Prostate gland (tissue), 2 donors: ENCODE data around the gene C20orf144.

Source experiments
- POLR2A ChIP-seq: fragments of 450-650 bp; IDR thresholded peaks from one replicate; pipeline ENCODE4 v1.6.1; 2016; ENCODE audit warnings: antibody characterized with exemption, mild to moderate bottlenecking
- TF ChIP-seq, protein P1 (sequence below), 4 experiments: fragments of 200-600 bp in 2 of 4; fragments of 450-650 bp in 2 of 4; sonication (generic) in 2 of 4; IDR thresholded peaks; 1 replicate in 3 of 4; 2 replicates in 1 of 4; pipeline ENCODE4 v1.5.1; 2016 to 2019; ENCODE audit warnings: antibody characterized with exemption in 4 of 4, mild to moderate bottlenecking in 2 of 4, moderate library complexity in 2 of 4

DNA sequence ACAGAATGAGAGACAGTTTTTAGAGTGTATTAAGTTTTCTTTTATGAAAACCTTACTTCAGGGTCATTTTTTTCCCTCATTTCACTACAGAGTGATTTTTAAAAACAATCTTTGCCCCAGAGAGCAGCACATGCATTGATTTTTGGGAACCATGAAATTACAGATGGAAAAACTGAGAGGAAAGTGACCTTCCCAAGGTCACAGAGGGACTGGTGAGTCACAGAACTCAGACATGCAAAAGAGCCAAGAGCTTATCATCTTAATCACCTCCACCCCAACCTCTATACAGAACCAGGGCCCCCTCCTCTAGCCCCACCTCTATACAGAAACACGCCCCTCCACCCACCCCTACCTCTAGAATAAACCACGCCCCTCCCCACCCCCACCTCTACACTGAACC lies 47.3 kb downstream of the C20orf144 start:
- TF ChIP-seq, protein P1, sequence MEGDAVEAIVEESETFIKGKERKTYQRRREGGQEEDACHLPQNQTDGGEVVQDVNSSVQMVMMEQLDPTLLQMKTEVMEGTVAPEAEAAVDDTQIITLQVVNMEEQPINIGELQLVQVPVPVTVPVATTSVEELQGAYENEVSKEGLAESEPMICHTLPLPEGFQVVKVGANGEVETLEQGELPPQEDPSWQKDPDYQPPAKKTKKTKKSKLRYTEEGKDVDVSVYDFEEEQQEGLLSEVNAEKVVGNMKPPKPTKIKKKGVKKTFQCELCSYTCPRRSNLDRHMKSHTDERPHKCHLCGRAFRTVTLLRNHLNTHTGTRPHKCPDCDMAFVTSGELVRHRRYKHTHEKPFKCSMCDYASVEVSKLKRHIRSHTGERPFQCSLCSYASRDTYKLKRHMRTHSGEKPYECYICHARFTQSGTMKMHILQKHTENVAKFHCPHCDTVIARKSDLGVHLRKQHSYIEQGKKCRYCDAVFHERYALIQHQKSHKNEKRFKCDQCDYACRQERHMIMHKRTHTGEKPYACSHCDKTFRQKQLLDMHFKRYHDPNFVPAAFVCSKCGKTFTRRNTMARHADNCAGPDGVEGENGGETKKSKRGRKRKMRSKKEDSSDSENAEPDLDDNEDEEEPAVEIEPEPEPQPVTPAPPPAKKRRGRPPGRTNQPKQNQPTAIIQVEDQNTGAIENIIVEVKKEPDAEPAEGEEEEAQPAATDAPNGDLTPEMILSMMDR (IDR thresholded peaks at IDR 0.05), result no peak
- no peak for TF ChIP-seq POLR2A
